Thyroid gland (tissue), 4 donors: ENCODE data around the gene PTCD2.

Experiments
- POLR2A ChIP-seq, 2 donors: fragments of 450-650 bp; IDR thresholded peaks; one replicate each; pipeline ENCODE4 v1.6.1; 2017; ENCODE audit warnings: antibody characterized with exemption in 2 of 2, mild to moderate bottlenecking in 2 of 2, moderate library complexity in 1 of 2
- TF ChIP-seq, protein P1 (sequence below), 6 experiments: fragments of 200-600 bp in 3 of 6; fragments of 450-650 bp in 3 of 6; sonication (generic) in 3 of 6; IDR thresholded peaks; one replicate each; pipeline ENCODE4 v1.5.1; 2016 to 2019; ENCODE audit warnings: antibody characterized with exemption in 6 of 6, mild to moderate bottlenecking in 2 of 6, inconsistent platforms in 1 of 6, moderate library complexity in 1 of 6

DNA sequence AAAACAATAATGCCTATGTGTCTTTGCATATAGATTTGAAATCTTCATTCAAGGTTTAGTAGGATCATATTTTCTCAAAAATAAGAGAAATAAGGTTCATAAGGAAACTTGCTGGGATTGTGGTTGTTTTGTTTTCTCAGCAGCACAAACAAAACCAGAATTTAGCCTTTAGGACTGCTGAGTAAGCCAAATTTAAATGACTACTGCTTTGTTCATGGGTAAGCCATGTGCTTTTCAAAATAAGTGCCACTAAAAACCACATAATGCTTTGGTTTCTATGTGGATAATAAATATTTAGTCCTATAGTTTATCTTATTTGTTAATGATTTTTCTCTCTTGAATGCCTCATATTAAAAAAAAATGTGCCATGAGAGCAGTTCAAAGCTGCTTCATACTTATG is 38.8 kb downstream of the PTCD2 start:
- TF ChIP-seq, protein P1, sequence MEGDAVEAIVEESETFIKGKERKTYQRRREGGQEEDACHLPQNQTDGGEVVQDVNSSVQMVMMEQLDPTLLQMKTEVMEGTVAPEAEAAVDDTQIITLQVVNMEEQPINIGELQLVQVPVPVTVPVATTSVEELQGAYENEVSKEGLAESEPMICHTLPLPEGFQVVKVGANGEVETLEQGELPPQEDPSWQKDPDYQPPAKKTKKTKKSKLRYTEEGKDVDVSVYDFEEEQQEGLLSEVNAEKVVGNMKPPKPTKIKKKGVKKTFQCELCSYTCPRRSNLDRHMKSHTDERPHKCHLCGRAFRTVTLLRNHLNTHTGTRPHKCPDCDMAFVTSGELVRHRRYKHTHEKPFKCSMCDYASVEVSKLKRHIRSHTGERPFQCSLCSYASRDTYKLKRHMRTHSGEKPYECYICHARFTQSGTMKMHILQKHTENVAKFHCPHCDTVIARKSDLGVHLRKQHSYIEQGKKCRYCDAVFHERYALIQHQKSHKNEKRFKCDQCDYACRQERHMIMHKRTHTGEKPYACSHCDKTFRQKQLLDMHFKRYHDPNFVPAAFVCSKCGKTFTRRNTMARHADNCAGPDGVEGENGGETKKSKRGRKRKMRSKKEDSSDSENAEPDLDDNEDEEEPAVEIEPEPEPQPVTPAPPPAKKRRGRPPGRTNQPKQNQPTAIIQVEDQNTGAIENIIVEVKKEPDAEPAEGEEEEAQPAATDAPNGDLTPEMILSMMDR (IDR thresholded peaks at IDR 0.05) = no peak
- TF ChIP-seq POLR2A (IDR thresholded peaks at IDR 0.05) = no peak
